GM12878 (cell line): ENCODE results near the gene KIF17. TPM values are rescaled to one million over a fixed set of nuclear protein-coding genes. Genes with fewer than 3 reads are reported as not detected.

Source experiments
- ATAC-seq: fragments of 200-7000 bp; cut with Tn5 transposase; 3 replicates; pipeline ENCODE4 v1.9.1; 2020; ENCODE audit warnings: mild to moderate bottlenecking, moderate library complexity
- BruUV-seq: library from RNA; stranded (reverse); fragments of 400-500 nt; replicated peaks from 2 replicates; lab custom pipeline; 2021; lab: Mats Ljungman, UMichigan
- CTCF ChIA-PET: fragments of 300-600 bp; sonication (Branson Sonifier 250); formaldehyde crosslinking; extraction: SDS; loops from one replicate; lab custom pipeline; 2021; ENCODE audit warnings: inconsistent platforms; lab: Yijun Ruan, JAX
- POLR2A ChIA-PET: fragments of 350-600 bp; formaldehyde crosslinking; extraction: SDS; loops from one replicate; lab custom pipeline; 2021; ENCODE audit warnings: inconsistent platforms; lab: Charles Lee
- RAD21 ChIA-PET: fragments of 300-600 bp; sonication (Branson Sonifier 250); formaldehyde crosslinking; loops from one replicate; lab custom pipeline; 2023; ENCODE audit warnings: antibody characterized with exemption; ENCODE audit not compliant: unreplicated experiment; lab: Charles Lee
- SMC1A ChIA-PET: fragments of 300-600 bp; sonication (Branson Sonifier 250); formaldehyde crosslinking; loops from one replicate; lab custom pipeline; 2023; ENCODE audit not compliant: unreplicated experiment, uncharacterized antibody; lab: Charles Lee
- DNase-seq: peaks from one replicate; pipeline ENCODE4 v3.0.0-alpha.2; 2011; ENCODE audit warnings: low read depth, low spot score
- FAIRE-seq: peaks from 3 replicates; lab custom pipeline; 2011; peaks lifted over from hg19 to GRCh38; lab: Jason Lieb, UNC
- H2AFZ ChIP-seq: 2 replicates; pipeline ENCODE4 v1.6.0; 2011; ENCODE audit warnings: low read depth, low read length, control low read depth; ENCODE audit not compliant: control insufficient read depth
- H3K27ac ChIP-seq: 2 replicates; pipeline ENCODE4 v1.5.1; 2011; ENCODE audit warnings: control low read depth; ENCODE audit not compliant: control insufficient read depth, insufficient read depth
- H3K27me3 ChIP-seq, 2 experiments: replicated peaks in 1 of 2; 2 replicates each; pipeline versions ENCODE4 v1.6.0 to v1.6.1; 2011; ENCODE audit warnings: low read length in 1 of 2; ENCODE audit not compliant: control insufficient read depth in 2 of 2, insufficient read depth in 2 of 2
- H3K36me3 ChIP-seq, 2 experiments: 2 replicates each; pipeline ENCODE4 v1.5.1; 2011; ENCODE audit warnings: low read length in 1 of 2; ENCODE audit not compliant: control insufficient read depth in 2 of 2, insufficient read depth in 2 of 2
- H3K4me1 ChIP-seq: 2 replicates; pipeline ENCODE4 v1.6.1; 2011; ENCODE audit warnings: mild to moderate bottlenecking, low read length, moderate library complexity, mixed read lengths; ENCODE audit not compliant: control insufficient read depth, insufficient read depth
- H3K4me2 ChIP-seq: 2 replicates; pipeline ENCODE4 v1.6.0; 2011; ENCODE audit warnings: control low read depth; ENCODE audit not compliant: control insufficient read depth, insufficient read depth
- H3K4me3 ChIP-seq: fragments of 200-600 bp; sonication (generic); 2 replicates; pipeline ENCODE4 v1.5.1; 2016
- H3K79me2 ChIP-seq: 2 replicates; pipeline ENCODE4 v1.6.0; 2011; ENCODE audit warnings: low read length; ENCODE audit not compliant: control insufficient read depth, insufficient read depth
- H3K9ac ChIP-seq: 2 replicates; pipeline ENCODE4 v1.8.0; 2011; ENCODE audit warnings: low read length, control low read depth, mixed read lengths; ENCODE audit not compliant: control insufficient read depth, insufficient read depth
- H3K9me3 ChIP-seq: replicated peaks from 3 replicates; pipeline ENCODE4 v1.5.1; 2011; ENCODE audit warnings: mild to moderate bottlenecking, low read length; ENCODE audit not compliant: control insufficient read depth, insufficient read depth
- H4K20me1 ChIP-seq: 2 replicates; pipeline ENCODE4 v1.6.0; 2011; ENCODE audit not compliant: control insufficient read depth, insufficient read depth
- CHD2 ChIP-seq: IDR thresholded peaks from 2 replicates; pipeline ENCODE4 v1.6.1; 2011; ENCODE audit warnings: low read depth, low read length, improper control_type of control experiment, borderline replicate concordance
- KDM1A ChIP-seq: fragments of 200-600 bp; sonication (generic); IDR thresholded peaks from 2 replicates; pipeline ENCODE4 v1.6.1; 2016; ENCODE audit warnings: borderline replicate concordance
- LARP7 ChIP-seq: fragments of 450-650 bp; IDR thresholded peaks from 2 replicates; pipeline ENCODE4 v1.6.1; 2017; ENCODE audit warnings: mild to moderate bottlenecking
- SPI1 ChIP-seq: IDR thresholded peaks from 2 replicates; pipeline ENCODE4 v1.6.1; 2011; ENCODE audit warnings: low read depth, mild to moderate bottlenecking, low read length, moderate library complexity, borderline replicate concordance; ENCODE audit not compliant: insufficient read depth
- TCF12 ChIP-seq: IDR thresholded peaks from 2 replicates; pipeline ENCODE4 v1.6.1; 2011; ENCODE audit warnings: low read depth, mild to moderate bottlenecking, low read length
- YY1 ChIP-seq: IDR thresholded peaks from 2 replicates; pipeline ENCODE4 v1.6.1; 2011; ENCODE audit warnings: low read depth, mild to moderate bottlenecking, low read length
- WGBS: methylation state at CpG from one replicate; pipeline ENCODE4 v1.1.6; 2016; ENCODE audit warnings: low lambda C conversion rate; ENCODE audit not compliant: insufficient replicate concordance, insufficient coverage; ENCODE audit errors: missing lambda C conversion rate; 5-methylcytosine and 5-hydroxymethylcytosine counted together
- in situ Hi-C: fragments of 300-500 bp; cut with MboI; formaldehyde crosslinking; loops from 9 replicates; pipeline ENCODE4 v1.14.3; 2018; ENCODE audit warnings: mixed read lengths
- intact Hi-C: fragments of 100-400 bp; cut with micrococcal nuclease; formaldehyde crosslinking; loops from one replicate; pipeline ENCODE4 v1.14.2; 2022; ENCODE audit not compliant: unreplicated experiment
- polyA plus RNA-seq, 11 experiments: library from polyadenylated mRNA; depleted of rRNA in 4 of 11; unstranded in 6 of 11; stranded (reverse) in 5 of 11; fragments of >200 nt; fragmentation: Nextera tagmentation in 4 of 11; fragmentation: Illumina TruSeq in 1 of 11; extraction: Ambion mirVana in 4 of 11; extraction: Trizol in 1 of 11; gene quantifications; 1 replicate in 1 of 11; 2 replicates in 10 of 11; pipeline versions ENCODE4 v1.2.1 to v1.2.3, GENCODE V29; 2011 to 2016; ENCODE audit warnings: inconsistent platforms in 2 of 11, missing spikeins in 2 of 11, low read depth in 1 of 11
- total RNA-seq, 4 experiments: library from RNA; depleted of rRNA in 3 of 4; stranded (reverse); fragments of >200 nt in 3 of 4; fragmentation: Illumina TruSeq in 1 of 4; extraction: Trizol in 1 of 4; gene quantifications; 2 replicates each; pipeline versions ENCODE4 v1.2.1 to v1.2.3, GENCODE V29; 2013 to 2021
- TF ChIP-seq, protein P1 (sequence below): IDR thresholded peaks from 2 replicates; pipeline ENCODE4 v1.6.1; 2011; ENCODE audit warnings: borderline replicate concordance, low read depth, mild to moderate bottlenecking, moderate library complexity, low read length; ENCODE audit not compliant: insufficient read depth, poor library complexity, severe bottlenecking

Gene KIF17
- total and polyA plus RNA-seq, 10 of the 15 experiments (the other 5 are each of a cell fraction or from before 2014, with no cell fraction given), result 0.01 to 0.10 (median 0.03) TPM; not detected in 7

DNA sequence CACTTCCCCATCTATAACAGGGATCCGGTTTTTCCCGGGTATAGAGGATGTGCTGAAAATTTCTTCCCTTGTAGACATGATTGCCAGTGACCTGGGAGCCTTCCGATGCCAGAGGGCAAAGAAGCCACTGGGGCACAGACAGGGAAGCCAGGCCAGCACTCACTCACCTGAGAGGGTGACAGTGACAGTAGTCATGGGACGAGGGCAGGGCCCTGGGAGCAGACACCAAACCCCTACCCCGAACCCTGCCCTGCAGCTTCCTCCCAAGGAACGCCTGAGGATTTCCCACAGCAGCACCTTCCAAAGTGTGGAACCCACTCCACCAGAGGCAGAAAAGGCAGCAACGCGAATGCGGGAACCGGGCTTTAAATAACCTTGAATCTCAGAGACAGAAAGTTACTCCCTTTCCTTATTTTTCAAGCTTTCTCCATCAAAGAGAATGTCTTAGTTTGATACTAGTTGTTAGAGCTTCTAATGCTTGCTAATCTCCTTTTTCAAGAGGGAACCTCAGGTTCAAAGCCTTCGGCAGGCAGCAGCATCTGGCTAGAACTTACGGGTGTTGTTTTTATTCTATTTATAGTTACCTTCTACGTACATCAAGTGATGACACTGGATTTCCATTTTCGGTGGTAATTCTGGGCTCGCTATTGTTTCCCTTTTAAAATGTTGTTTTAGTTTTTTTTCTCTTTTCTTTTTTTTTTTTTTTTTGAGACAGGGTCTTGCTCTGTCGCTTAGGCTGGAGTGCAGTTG, 59.5 kb downstream of the KIF17 start:
- POLR2A ChIA-PET, result no interaction called here
- RAD21 ChIA-PET, result no interaction called here
- Histone ChIP-seq H3K79me2 (peaks cover 35% of the 10 kb centered on the region), H3K4me2 (no peak overlapping the region), H3K36me3 (peaks cover 24 to 26% of the 10 kb centered on the region in 2 experiments), H4K20me1 (peaks cover 5% of the 10 kb centered on the region; the same call in 1 of the 2 replicates), H3K9me3 (no peaks in the 10 kb centered on the region), H3K4me1 (0 out of 2 replicates have a peak, but pooled peaks cover 10% of the 10 kb centered on the region), H3K4me3 (peak overlapping the region; percentile 81; the same call in 1 of the 2 replicates), H3K9ac (no peak overlapping the region), H2AFZ (no peak overlapping the region), H3K27ac (no peak overlapping the region), H3K27me3 (no peaks in the 10 kb centered on the region)
- DNase-seq, result no peak
- 88% methylated on average over 15 of the region's 16 CpGs for WGBS
- no peak for TF ChIP-seq CHD2
- no peak for TF ChIP-seq KDM1A
- TF ChIP-seq, protein P1, sequence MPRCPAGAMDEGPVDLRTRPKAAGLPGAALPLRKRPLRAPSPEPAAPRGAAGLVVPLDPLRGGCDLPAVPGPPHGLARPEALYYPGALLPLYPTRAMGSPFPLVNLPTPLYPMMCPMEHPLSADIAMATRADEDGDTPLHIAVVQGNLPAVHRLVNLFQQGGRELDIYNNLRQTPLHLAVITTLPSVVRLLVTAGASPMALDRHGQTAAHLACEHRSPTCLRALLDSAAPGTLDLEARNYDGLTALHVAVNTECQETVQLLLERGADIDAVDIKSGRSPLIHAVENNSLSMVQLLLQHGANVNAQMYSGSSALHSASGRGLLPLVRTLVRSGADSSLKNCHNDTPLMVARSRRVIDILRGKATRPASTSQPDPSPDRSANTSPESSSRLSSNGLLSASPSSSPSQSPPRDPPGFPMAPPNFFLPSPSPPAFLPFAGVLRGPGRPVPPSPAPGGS, result no peak
- TF ChIP-seq YY1, result no peak
- no peak for TF ChIP-seq SPI1
- TF ChIP-seq LARP7, result no peak
- TF ChIP-seq TCF12, result no peak
- CTCF ChIA-PET, result interaction anchor here (0.7 to 2.4 kb wide), 3 partner anchors 11 to 50 kb away, joined by 3 to 7 read pairs (median 4); no protein-coding TSS in a partner anchor
- intact Hi-C loops (no loop called here), in situ Hi-C loops (no loop called here)
- ATAC-seq, result no peak
- no peak for FAIRE-seq
- SMC1A ChIA-PET, result no interaction called here
- BruUV-seq, result no TSS peak
